ENCODE measurements around the gene SMG9.
A peak's percentile ranks its signal among the peaks of the same experiment; 100 is the strongest.

The SMG9 gene

GRCh38 chr19:43784981-43785808 is 30.4 kb upstream of the SMG9 start:
- no peak overlapping the region for H3K4me3 ChIP-seq (ENCODE audit: low read depth, low read length)
- TF ChIP-seq CTCF (IDR thresholded peaks at IDR 0.05; ENCODE audit: low read depth, low read length, missing control alignments), result peak; percentile 100
- DNase-seq (ENCODE audit: low read depth), result peak; percentile 65

GRCh38 chr19:43784241-43784980 is 29.6 kb upstream of the SMG9 start:
- no peak overlapping the region; the same call in 1 of the 2 replicates for H3K4me3 ChIP-seq (ENCODE audit: low read depth, low read length)
- peak; percentile 47 for DNase-seq (ENCODE audit: low read depth)
- no peak for TF ChIP-seq CTCF (IDR thresholded peaks at IDR 0.05; ENCODE audit: low read depth, low read length, missing control alignments)

GRCh38 chr19:43783636-43784035 is 28.9 kb upstream of the SMG9 start:
- DNase-seq (ENCODE audit: low read depth), result no peak
- peak overlapping the region; percentile 23 for H3K4me3 ChIP-seq (ENCODE audit: low read depth, low read length)
- TF ChIP-seq CTCF (IDR thresholded peaks at IDR 0.05; ENCODE audit: low read depth, low read length, missing control alignments), result no peak

GRCh38 chr19:43782689-43783231 is 28.0 kb upstream of the SMG9 start:
- DNase-seq (ENCODE audit: low read depth), result no peak

GRCh38 chr19:43782311-43782660 is 27.5 kb upstream of the SMG9 start:
- H3K4me3 ChIP-seq (ENCODE audit: low read depth, low read length), result peak overlapping the region; percentile 10
- DNase-seq (ENCODE audit: low read depth), result no peak
- no peak for TF ChIP-seq CTCF (IDR thresholded peaks at IDR 0.05; ENCODE audit: low read depth, low read length, missing control alignments)

More at GRCh38 chr19:43782689-43783231, 28.0 kb upstream of the SMG9 start:
- peak overlapping the region; percentile 10 for H3K4me3 ChIP-seq (ENCODE audit: low read depth, low read length)
- TF ChIP-seq CTCF (IDR thresholded peaks at IDR 0.05; ENCODE audit: low read depth, low read length, missing control alignments), result no peak

GRCh38 chr19:43781630-43782310 is 27.0 kb upstream of the SMG9 start:
- no peak for DNase-seq (ENCODE audit: low read depth)
- TF ChIP-seq CTCF (IDR thresholded peaks at IDR 0.05; ENCODE audit: low read depth, low read length, missing control alignments), result no peak
- peak overlapping the region; percentile 84 for H3K4me3 ChIP-seq (ENCODE audit: low read depth, low read length)

All from GM12864 (cell line).